ENCODE results near the gene CD58.

GRCh38 chr1:116573431-116574095 lies 2.7 kb upstream of the CD58 start:
- TF ChIP-seq CTCF (IDR thresholded peaks at IDR 0.05) (no peak), POLR2A (IDR thresholded peaks at IDR 0.05) (no peak), EP300 (IDR thresholded peaks at IDR 0.05) (no peak)
